Stimulated activated naive CD8-positive, alpha-beta T cell treated with anti-CD3 and anti-CD28 coated beads, Interleukin-15, amount 100 ng/mL, for 72 hours (primary cell): ENCODE data around the gene RAPGEF2.
A peak's percentile ranks its signal among the peaks of the same experiment; 100 is the strongest.
"Not testable (repeated sequence)": the region's sequence is repeated elsewhere in the genome, so short reads cannot be mapped to it uniquely, and the experiment has no call there.

Experiments used
- ATAC-seq: fragments of 150-1000 bp; cut with Tn5 transposase; 2 replicates; pipeline ENCODE4 v1.10.0; 2021; ENCODE audit warnings: mild to moderate bottlenecking, moderate library complexity
- DNase-seq, 2 donors: peaks; one replicate each; pipeline ENCODE4 v3.0.0; 2021 to 2022
- H3K27ac Mint-ChIP-seq, 2 donors: one replicate each; pipeline ENCODE4 v1.8.0; 2022; ENCODE audit warnings: mild to moderate bottlenecking in 2 of 2, mixed read lengths in 2 of 2, moderate library complexity in 2 of 2
- H3K27me3 Mint-ChIP-seq: one replicate; pipeline ENCODE4 v1.8.0; 2022; ENCODE audit warnings: mixed read lengths
- H3K4me1 Mint-ChIP-seq: one replicate; pipeline ENCODE4 v1.8.0; 2022; ENCODE audit warnings: mild to moderate bottlenecking, mixed read lengths
- H3K4me3 Mint-ChIP-seq, 2 donors: one replicate each; pipeline ENCODE4 v1.8.0; 2022; ENCODE audit warnings: mild to moderate bottlenecking in 2 of 2, mixed read lengths in 2 of 2, moderate library complexity in 1 of 2
- H3K9me3 Mint-ChIP-seq, 2 donors: one replicate each; pipeline ENCODE4 v1.8.0; 2022; ENCODE audit warnings: mixed read lengths in 2 of 2

Gene RAPGEF2

DNA sequence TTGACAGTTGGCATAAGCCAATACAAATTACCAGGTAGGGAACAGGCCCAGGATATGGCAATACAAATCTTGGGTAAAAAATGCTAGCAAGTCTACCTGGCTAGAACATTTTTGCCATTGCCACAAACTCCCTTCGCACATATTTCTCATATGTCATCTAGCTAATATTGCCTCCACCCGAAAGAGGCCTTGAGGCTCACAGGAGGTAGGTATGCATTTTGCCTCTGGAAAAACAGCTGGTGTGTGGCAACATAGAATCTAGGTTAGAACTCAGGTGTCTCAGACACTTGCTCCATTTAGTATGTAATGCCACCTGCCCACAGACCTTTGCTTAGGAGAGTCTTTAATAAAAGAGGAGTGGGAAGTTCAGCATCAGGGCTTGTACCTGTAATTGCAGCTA is 16.3 kb upstream of the RAPGEF2 start:
- DNase-seq, result no peak
- Mint-ChIP-seq H3K4me3 (no peak overlapping the region), H3K9me3 (no peaks in the 10 kb centered on the region), H3K27ac (no peak overlapping the region), H3K27me3 (peaks cover 9% of the 10 kb centered on the region), H3K4me1 (no peaks in the 10 kb centered on the region)
- no peak for ATAC-seq

DNA sequence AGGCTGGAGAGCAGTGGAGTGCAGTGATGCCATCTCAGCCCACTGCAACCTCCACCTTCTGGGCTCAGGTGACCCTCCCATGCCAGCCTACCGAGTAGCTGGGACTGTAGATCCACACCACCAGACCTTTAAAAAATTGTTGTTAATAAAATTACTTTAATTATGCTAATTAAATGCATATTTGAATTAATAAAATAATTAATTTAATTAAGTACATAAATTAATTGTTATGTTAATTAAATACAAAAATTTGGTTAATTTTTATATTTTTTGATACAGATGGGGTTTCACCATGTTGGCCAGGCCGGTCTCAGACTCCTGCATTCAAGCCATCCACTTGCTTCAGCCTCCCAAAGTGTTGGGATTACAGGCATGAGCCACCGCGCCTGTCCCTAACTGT is 12.6 kb upstream of the RAPGEF2 start:
- peaks cover 5% of the 10 kb centered on the region for H3K4me1 Mint-ChIP-seq
- H3K9me3 Mint-ChIP-seq, result no peaks in the 10 kb centered on the region
- H3K27me3 Mint-ChIP-seq, result peaks cover 9% of the 10 kb centered on the region
- no peak for ATAC-seq
- DNase-seq, result no peak
- no peak overlapping the region for H3K4me3 Mint-ChIP-seq
- no peak overlapping the region for H3K27ac Mint-ChIP-seq

DNA sequence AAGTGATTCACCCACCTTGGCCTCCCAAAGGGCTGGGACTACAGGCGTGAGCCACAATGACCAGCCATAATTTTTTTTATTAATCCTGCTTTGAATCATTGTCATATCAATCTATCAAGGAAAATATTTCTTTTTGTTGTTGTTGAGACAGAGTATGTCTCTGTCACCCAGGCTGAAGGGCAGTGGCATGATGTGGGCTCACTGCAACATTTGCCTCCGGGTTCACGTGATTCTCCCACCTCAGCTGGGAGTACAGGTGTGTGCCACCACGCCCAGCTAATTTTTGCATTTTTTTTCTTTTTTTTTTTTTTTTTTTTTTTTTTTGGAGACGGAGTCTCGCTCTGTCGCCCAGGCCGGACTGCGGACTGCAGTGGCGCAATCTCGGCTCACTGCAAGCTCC is 8.7 kb upstream of the RAPGEF2 start:
- not testable (repeated sequence) for H3K9me3 Mint-ChIP-seq

DNA sequence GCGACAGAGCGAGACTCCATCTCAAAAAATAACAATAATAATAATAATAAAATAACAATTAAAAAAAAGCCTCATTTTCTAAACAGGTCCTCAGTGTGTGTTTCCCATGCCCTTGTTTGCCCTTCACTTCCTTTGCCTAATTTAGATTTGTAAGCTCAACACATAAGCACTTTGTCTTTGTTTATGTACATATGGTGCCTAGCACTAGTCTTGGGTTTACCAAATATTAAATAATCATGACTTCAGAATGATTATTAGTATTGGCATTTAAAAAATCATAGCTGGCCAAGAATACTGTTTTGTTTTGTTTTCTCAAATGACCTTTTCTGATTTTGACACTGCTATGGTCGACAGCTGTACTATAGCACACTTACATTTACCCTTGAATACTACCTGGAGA is 6.4 kb upstream of the RAPGEF2 start:
- DNase-seq (no peak), ATAC-seq (no peak)
- no peaks in the 10 kb centered on the region for H3K9me3 Mint-ChIP-seq
- peaks cover 37% of the 10 kb centered on the region for H3K27me3 Mint-ChIP-seq
- H3K4me3 Mint-ChIP-seq, result no peak overlapping the region
- H3K27ac Mint-ChIP-seq, result no peak overlapping the region
- H3K4me1 Mint-ChIP-seq, result peaks cover 15% of the 10 kb centered on the region

More for the DNA sequence above, 8.7 kb upstream of the RAPGEF2 start:
- not testable (repeated sequence) for DNase-seq, ATAC-seq, H3K4me1 Mint-ChIP-seq, H3K27ac Mint-ChIP-seq, H3K4me3 Mint-ChIP-seq
- peaks cover 31% of the 10 kb centered on the region for H3K27me3 Mint-ChIP-seq

DNA sequence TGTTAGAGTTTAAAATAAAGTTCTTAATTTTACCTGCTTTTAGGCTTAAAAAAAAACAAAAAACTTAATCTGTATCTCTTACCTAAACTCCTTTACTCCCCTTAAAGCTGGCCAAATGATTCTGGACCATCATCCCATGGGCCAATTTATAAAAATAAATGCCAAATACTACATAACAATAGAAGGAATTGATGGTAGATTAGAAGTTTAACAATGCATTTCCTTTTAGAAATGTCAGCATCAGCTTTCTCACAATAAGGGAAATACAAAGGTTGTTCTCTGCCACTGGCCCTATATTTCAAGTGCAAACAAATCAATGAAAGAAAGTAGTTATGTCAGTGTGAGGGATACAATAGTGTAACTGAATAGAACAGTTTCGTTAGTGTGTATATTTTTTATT is 5.7 kb upstream of the RAPGEF2 start:
- DNase-seq, result no peak
- Mint-ChIP-seq H3K4me3 (no peak overlapping the region), H3K9me3 (no peaks in the 10 kb centered on the region), H3K4me1 (peaks cover 22% of the 10 kb centered on the region), H3K27ac (no peak overlapping the region), H3K27me3 (peaks cover 41% of the 10 kb centered on the region)
- ATAC-seq, result no peak

DNA sequence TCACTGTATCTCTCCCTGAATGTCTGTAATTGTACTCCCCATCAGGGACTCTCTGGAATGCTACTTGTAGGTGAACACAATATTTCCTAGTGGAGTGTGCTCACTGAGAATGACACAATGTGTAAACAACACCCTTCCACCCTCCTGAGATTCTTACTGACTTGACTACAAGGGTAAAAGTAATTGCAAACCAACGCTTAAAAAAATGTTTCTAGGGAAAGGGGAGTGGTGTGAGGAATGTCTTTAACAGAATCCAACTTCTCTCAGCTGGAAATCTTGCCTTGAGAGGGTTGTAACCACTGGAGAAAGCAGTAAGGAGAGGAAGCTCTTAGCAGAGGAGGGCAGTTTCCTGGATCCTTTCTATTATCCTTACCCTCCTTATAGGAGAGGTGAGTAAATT is 5.1 kb upstream of the RAPGEF2 start:
- no peaks in the 10 kb centered on the region for H3K9me3 Mint-ChIP-seq
- no peak overlapping the region for H3K27ac Mint-ChIP-seq
- DNase-seq (no peak), ATAC-seq (no peak)
- H3K27me3 Mint-ChIP-seq, result peaks cover 43% of the 10 kb centered on the region
- H3K4me3 Mint-ChIP-seq, result no peak overlapping the region
- H3K4me1 Mint-ChIP-seq, result peaks cover 26% of the 10 kb centered on the region

DNA sequence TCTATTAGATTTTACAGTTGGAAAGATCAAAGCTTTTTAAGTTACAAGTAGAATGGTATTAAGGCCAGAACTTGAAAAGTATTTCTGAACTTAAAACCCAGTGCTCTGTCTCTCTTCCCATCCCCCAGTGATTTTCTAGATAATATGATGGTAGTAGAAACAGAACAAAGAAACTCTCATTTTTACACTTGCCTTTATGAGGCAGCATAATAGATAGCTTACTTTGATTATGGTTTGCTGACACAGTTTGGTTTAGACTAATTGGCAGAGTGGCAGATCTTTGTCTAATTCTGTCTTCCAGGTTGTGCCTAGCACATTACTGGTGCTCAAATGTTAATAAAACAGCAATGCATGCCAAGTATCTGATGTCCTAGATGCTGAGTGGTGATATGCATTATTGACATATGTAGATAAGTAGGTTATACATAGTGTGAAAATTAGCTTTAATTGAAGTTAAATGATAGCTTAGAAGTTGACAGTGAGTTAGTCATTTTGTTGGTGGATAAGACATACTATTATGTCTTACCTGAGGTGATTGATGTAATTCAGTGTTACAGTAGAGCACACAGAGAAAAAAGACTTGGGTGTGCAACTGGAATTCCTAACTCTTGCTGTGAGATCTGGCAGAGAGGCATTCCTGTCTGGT is 4.3 kb upstream of the RAPGEF2 start:
- Mint-ChIP-seq H3K9me3 (no peaks in the 10 kb centered on the region), H3K4me3 (no peak overlapping the region), H3K27me3 (peaks cover 43% of the 10 kb centered on the region), H3K27ac (no peak overlapping the region), H3K4me1 (peaks cover 22% of the 10 kb centered on the region)
- DNase-seq, result no peak
- no peak for ATAC-seq

DNA sequence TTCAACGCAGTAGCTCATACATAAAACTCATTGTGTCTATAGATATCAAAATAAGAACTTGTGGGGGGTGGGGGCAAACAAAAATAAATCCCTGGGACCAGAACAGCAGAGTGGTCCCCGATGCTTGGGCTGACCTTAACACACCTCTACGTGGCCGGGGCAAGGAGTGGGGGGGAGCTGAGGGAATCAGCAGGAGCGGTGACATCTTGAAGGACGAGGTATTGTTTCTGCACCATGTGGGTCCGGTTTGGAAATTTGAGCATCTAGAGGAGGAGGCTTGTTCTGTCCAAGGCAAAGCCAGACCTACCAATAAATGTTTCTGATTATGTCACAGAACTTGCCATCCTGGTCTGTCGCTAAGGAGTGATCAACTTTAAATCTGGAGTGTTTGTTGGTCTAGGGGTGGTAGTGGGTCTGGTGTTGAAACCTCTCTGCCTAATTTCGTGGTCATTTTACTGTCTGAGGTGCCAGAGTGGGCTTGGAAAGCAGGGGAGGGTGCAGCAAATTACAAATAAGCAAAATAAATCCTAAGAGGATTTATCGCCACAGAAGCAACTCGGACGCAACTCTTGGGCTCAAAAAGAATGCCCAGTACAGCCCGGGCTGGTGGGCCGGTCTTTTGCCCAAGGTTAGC is 774 bp upstream of the RAPGEF2 start:
- no peak for DNase-seq
- no peaks in the 10 kb centered on the region for H3K9me3 Mint-ChIP-seq
- no peak for ATAC-seq
- H3K4me3 Mint-ChIP-seq, result peak overlapping the region; percentile 81 to 85
- peaks cover 47% of the 10 kb centered on the region for H3K4me1 Mint-ChIP-seq
- H3K27me3 Mint-ChIP-seq, result peaks cover 30% of the 10 kb centered on the region
- H3K27ac Mint-ChIP-seq, result peak overlapping the region; percentile 83 to 93

DNA sequence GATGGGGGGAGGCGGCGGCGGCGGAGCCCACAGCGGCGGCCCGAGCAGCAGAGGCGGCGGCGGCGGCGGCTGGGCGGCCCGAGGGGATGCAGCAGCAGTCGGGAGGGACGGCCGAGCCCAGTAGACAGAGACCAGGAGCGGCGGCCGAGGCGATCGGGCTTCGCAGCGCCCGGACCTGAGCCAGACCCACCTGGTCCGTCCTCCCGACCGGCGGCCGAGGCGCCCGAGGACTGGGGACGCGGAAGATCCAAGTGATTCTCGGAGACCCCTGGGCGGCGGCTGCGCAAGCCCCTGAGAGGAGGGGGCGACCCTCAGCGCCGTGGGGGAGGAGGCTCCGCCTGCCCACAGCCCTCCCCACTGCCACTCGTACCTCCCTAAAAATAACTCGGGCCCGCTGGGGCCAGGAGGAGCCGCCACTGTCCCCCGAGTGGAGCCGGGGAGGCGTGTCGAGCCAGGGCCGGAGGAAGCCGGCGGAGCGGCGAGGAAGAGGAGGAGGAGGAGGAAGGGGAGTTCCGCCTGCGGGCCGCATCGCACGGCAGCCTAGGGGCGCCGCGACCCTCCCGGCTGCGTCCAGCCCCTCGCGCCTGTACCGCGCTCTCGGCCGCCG is 608 bp downstream of the RAPGEF2 start:
- Mint-ChIP-seq H3K4me3 (peak overlapping the region; percentile 73 to 87), H3K9me3 (no peaks in the 10 kb centered on the region), H3K4me1 (peaks cover 57% of the 10 kb centered on the region), H3K27me3 (peaks cover 19% of the 10 kb centered on the region), H3K27ac (no peak overlapping the region)
- ATAC-seq (peak; percentile 54), DNase-seq (peak; percentile 61 to 64)

DNA sequence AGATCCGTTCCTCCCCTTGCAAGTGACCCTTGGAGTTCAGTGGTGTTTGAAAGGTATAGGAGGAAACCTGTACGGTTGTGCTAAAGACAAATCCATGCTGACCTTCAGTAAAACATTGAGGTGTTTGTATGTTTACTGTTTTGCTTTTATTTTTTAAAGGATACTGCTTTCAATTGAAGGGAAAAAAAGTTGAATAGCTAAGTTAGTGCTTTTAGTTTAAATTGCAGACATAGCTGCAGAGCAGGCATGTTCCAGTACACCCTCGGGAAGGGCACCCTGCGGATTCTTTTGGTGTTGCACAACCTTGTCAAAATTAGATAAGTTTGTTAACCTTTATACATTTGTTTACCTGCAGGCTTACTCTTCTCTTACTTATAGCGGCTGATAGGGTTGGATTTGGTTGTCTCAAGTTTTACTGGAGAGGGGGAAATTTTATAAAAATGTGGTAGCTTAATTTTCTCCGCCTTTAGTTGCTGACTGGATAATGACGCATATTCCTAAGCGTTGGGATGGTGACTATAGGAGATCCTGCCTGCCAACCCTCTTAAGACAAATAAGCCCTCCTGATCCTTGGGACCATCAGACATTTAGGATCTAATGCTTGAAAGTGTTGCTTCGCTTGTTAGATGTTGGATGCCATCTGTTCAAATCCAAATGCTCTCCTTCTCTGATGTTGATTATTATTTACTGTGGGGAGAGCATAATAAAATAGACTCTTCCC is 2.0 kb downstream of the RAPGEF2 start:
- Mint-ChIP-seq H3K4me1 (peaks cover 68% of the 10 kb centered on the region), H3K27ac (peak overlapping the region; percentile 95 to 97), H3K9me3 (no peaks in the 10 kb centered on the region), H3K4me3 (peak overlapping the region; percentile 94 to 99), H3K27me3 (peaks cover 7% of the 10 kb centered on the region)
- ATAC-seq (no peak), DNase-seq (no peak)

DNA sequence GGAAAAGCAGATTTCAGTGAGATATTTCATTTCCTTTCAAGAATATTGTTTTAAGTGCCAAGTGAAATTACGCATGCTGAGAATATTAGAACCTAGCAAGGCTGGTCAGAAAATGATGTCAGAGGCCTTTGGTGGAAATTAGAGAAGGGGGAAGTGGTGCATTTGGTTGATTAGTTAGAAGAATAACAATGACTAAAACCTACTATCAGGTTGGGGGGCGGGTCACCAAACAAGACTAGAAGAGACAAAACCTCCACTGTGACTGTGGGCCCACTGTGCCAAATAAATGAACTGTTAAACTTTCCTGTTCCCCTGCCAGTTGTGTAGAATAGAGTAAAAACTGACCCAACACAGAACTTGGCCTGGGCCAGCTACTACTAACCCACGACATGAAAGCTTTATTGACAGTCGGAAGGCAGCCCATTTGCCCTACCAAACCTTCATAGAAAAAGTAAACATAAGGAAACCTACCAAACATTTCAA is 2.9 kb downstream of the RAPGEF2 start:
- Mint-ChIP-seq H3K4me1 (peaks cover 66% of the 10 kb centered on the region), H3K27me3 (peaks cover 7% of the 10 kb centered on the region), H3K9me3 (no peaks in the 10 kb centered on the region), H3K4me3 (peak overlapping the region; percentile 94 to 99), H3K27ac (peak overlapping the region; percentile 23 to 80)
- peak in 1 of 2 donors; percentile 51 for DNase-seq
- peak; percentile 27 for ATAC-seq

DNA sequence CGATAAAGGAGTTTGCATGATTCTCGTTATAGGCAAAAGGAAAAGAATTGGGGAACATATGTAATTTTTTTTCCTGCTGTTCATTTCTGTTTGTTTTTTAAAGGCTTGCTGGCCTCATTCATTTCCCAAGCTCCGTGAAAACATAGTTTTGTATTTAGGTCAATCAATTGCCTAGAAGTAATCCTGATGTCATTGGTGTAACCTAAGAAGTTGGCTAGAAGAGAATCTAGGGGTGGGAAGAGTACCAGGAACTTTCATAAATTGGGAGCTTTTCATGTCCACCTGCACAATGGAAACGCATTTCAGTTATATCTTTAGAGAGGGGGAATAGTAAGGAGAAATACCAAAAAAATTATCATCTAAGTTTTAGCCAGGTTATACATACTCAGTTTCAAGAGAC is 3.8 kb downstream of the RAPGEF2 start:
- H3K4me3 Mint-ChIP-seq, result peak overlapping the region; percentile 14 to 99
- H3K4me1 Mint-ChIP-seq, result peaks cover 64% of the 10 kb centered on the region
- H3K9me3 Mint-ChIP-seq, result no peaks in the 10 kb centered on the region
- DNase-seq (no peak), ATAC-seq (no peak)
- H3K27ac Mint-ChIP-seq, result peak overlapping the region in 1 of 2 donors; percentile 1
- peaks cover 7% of the 10 kb centered on the region for H3K27me3 Mint-ChIP-seq

DNA sequence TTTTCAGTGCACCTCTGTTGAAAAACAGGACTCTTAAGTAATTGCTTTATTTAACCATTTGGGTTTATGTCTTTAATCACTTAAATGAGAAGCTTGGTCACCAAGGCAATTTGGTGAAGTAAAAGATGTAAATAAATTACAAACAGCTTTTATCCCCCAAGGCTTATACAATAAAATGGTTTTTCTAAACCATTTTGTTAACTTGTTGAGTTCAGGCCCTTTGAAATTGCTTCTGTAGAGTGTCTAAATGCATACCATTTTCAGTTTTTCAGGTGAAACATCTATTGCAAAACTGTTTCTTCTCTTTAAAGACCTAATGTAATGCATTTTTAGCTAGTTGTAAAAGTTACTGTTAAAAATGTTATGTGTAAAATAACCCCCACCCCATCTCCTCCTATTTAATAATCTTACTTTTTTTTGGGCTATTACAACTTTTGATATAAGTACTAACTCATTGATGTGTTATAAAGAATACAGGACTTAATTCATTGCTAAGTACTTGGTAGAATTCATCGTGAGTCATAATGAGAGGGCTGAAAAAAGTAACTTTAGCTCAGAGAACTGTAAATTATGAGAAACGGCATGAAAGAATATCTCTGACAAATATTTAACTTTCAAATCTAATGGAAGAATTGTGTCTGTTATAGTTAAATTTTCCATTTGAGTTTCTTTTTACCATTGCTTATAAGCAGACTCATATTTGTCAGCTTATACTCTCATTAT is 4.5 kb downstream of the RAPGEF2 start:
- DNase-seq, result no peak
- H3K4me3 Mint-ChIP-seq, result peak overlapping the region; percentile 68 to 99
- H3K4me1 Mint-ChIP-seq, result peaks cover 56% of the 10 kb centered on the region

DNA sequence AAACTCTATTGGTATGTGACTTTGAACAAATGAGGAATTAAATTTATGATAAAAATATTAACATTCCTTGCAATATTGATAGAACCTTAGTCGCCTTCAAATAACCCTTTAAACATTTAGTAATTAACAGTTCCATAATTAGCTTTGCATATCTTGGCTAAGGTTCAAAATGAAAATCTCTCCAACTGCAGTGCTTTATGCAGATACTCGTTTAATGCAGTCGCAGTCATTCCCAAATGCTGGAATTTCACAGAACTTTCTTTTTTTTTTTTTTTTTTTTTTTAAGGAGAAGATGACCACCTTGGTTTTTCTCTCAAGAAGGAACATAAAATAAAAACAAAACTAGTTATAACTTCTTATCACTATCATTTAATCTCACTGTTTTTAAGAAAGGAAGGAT is 5.2 kb downstream of the RAPGEF2 start:
- ATAC-seq, result no peak
- Mint-ChIP-seq H3K27me3 (no peaks in the 10 kb centered on the region), H3K4me1 (peaks cover 55% of the 10 kb centered on the region), H3K27ac (no peak overlapping the region), H3K4me3 (no peak overlapping the region), H3K9me3 (no peaks in the 10 kb centered on the region)
- no peak for DNase-seq

More for the DNA sequence above, 4.5 kb downstream of the RAPGEF2 start:
- Mint-ChIP-seq H3K27me3 (peaks cover under 1% of the 10 kb centered on the region), H3K9me3 (no peaks in the 10 kb centered on the region), H3K27ac (peak overlapping the region; percentile 60 to 97)
- no peak for ATAC-seq

DNA sequence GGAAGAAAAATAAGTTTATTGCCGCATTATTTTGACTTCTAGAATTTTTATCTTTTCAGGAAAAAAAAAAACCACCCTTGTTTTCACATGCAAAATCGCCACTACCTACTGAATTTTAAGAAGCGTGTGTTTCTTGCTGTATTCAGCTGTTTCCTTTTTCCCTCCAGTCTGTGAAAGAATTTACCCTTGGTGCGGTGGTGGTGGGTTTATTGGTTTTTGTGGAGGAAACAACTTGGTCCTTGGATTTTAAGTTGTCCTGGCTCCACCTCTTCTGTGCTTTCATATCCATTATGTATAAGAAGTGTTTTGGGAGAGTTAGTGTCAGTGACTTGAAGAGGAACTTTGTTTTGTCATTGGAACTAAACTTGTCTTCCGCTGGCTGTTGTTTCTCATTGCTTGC is 8.1 kb downstream of the RAPGEF2 start:
- Mint-ChIP-seq H3K27ac (peak overlapping the region in 1 of 2 donors; percentile 19), H3K27me3 (no peaks in the 10 kb centered on the region), H3K4me1 (peaks cover 47% of the 10 kb centered on the region), H3K4me3 (no peak overlapping the region), H3K9me3 (no peaks in the 10 kb centered on the region)
- ATAC-seq (no peak), DNase-seq (no peak)
